K562 treated with DMSO at 1 percent for 24 hours (cell line): ENCODE results near the gene USP17L26. TPM values are rescaled to one million over a fixed set of nuclear protein-coding genes. Genes with fewer than 3 reads are reported as not detected.

Experiments used
- total RNA-seq: library from RNA; unstranded; fragments of 300-600 nt; gene quantifications from 2 replicates; pipeline ENCODE4 v1.2.3, GENCODE V29; 2022; ENCODE audit warnings: low read depth; ENCODE audit not compliant: insufficient read depth

USP17L26 gene, protein sequence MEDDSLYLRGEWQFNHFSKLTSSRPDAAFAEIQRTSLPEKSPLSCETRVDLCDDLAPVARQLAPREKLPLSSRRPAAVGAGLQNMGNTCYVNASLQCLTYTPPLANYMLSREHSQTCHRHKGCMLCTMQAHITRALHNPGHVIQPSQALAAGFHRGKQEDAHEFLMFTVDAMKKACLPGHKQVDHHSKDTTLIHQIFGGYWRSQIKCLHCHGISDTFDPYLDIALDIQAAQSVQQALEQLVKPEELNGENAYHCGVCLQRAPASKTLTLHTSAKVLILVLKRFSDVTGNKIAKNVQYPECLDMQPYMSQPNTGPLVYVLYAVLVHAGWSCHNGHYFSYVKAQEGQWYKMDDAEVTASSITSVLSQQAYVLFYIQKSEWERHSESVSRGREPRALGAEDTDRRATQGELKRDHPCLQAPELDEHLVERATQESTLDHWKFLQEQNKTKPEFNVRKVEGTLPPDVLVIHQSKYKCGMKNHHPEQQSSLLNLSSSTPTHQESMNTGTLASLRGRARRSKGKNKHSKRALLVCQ
- total RNA-seq: not detected in 2 replicates

DNA sequence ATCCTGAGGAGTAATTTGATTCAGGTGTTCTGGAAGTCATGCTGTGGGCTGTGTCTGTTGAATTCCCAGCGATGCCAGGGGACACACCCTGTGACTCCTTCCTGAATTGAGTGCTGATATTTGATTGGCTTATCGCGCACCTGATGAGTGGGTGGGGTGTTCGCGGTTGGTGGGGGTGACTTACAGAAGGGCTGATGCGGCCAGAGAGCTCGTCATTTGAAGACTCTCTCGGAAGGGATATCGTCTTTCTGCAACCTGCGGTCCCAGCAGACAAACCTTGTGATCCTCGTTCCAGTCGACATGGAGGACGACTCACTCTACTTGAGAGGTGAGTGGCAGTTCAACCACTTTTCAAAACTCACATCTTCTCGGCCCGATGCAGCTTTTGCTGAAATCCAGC, at the start of gene USP17L26:
Gene USP17L26, plus strand, starts transcription at position 301 of the 400 bp plus-strand sequence. Its CDS starts 0 bp downstream, at position 301.

DNA sequence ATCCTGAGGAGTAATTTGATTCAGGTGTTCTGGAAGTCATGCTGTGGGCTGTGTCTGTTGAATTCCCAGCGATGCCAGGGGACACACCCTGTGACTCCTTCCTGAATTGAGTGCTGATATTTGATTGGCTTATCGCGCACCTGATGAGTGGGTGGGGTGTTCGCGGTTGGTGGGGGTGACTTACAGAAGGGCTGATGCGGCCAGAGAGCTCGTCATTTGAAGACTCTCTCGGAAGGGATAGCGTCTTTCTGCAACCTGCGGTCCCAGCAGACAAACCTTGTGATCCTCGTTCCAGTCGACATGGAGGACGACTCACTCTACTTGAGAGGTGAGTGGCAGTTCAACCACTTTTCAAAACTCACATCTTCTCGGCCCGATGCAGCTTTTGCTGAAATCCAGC, 9.6 kb upstream of the USP17L26 start, which contains the start of gene USP17L24:
Gene USP17L24, plus strand, starts transcription at position 301 of the 400 bp plus-strand sequence. Its CDS starts 0 bp downstream, at position 301.

DNA sequence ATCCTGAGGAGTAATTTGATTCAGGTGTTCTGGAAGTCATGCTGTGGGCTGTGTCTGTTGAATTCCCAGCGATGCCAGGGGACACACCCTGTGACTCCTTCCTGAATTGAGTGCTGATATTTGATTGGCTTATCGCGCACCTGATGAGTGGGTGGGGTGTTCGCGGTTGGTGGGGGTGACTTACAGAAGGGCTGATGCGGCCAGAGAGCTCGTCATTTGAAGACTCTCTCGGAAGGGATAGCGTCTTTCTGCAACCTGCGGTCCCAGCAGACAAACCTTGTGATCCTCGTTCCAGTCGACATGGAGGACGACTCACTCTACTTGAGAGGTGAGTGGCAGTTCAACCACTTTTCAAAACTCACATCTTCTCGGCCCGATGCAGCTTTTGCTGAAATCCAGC, 4.8 kb upstream of the USP17L26 start, which contains the start of gene USP17L25:
Gene USP17L25, plus strand, starts transcription at position 301 of the 400 bp plus-strand sequence. Its CDS starts 0 bp downstream, at position 301.

DNA sequence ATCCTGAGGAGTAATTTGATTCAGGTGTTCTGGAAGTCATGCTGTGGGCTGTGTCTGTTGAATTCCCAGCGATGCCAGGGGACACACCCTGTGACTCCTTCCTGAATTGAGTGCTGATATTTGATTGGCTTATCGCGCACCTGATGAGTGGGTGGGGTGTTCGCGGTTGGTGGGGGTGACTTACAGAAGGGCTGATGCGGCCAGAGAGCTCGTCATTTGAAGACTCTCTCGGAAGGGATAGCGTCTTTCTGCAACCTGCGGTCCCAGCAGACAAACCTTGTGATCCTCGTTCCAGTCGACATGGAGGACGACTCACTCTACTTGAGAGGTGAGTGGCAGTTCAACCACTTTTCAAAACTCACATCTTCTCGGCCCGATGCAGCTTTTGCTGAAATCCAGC, 4.6 kb downstream of the USP17L26 start, which contains the start of gene USP17L5:
Gene USP17L5, plus strand, starts transcription at position 301 of the 400 bp plus-strand sequence. Its CDS starts 0 bp downstream, at position 301.

DNA sequence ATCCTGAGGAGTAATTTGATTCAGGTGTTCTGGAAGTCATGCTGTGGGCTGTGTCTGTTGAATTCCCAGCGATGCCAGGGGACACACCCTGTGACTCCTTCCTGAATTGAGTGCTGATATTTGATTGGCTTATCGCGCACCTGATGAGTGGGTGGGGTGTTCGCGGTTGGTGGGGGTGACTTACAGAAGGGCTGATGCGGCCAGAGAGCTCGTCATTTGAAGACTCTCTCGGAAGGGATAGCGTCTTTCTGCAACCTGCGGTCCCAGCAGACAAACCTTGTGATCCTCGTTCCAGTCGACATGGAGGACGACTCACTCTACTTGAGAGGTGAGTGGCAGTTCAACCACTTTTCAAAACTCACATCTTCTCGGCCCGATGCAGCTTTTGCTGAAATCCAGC, 9.4 kb downstream of the USP17L26 start, which contains the start of gene USP17L27:
Gene USP17L27, plus strand, starts transcription at position 301 of the 400 bp plus-strand sequence. Its CDS starts 0 bp downstream, at position 301.

DNA sequence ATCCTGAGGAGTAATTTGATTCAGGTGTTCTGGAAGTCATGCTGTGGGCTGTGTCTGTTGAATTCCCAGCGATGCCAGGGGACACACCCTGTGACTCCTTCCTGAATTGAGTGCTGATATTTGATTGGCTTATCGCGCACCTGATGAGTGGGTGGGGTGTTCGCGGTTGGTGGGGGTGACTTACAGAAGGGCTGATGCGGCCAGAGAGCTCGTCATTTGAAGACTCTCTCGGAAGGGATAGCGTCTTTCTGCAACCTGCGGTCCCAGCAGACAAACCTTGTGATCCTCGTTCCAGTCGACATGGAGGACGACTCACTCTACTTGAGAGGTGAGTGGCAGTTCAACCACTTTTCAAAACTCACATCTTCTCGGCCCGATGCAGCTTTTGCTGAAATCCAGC, 14.1 kb downstream of the USP17L26 start, which contains the start of gene USP17L28:
Gene USP17L28, plus strand, starts transcription at position 301 of the 400 bp plus-strand sequence. Its CDS starts 0 bp downstream, at position 301.

DNA sequence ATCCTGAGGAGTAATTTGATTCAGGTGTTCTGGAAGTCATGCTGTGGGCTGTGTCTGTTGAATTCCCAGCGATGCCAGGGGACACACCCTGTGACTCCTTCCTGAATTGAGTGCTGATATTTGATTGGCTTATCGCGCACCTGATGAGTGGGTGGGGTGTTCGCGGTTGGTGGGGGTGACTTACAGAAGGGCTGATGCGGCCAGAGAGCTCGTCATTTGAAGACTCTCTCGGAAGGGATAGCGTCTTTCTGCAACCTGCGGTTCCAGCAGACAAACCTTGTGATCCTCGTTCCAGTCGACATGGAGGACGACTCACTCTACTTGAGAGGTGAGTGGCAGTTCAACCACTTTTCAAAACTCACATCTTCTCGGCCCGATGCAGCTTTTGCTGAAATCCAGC, 18.9 kb downstream of the USP17L26 start, which contains the start of gene USP17L29:
Gene USP17L29, plus strand, starts transcription at position 301 of the 400 bp plus-strand sequence. Its CDS starts 0 bp downstream, at position 301.

DNA sequence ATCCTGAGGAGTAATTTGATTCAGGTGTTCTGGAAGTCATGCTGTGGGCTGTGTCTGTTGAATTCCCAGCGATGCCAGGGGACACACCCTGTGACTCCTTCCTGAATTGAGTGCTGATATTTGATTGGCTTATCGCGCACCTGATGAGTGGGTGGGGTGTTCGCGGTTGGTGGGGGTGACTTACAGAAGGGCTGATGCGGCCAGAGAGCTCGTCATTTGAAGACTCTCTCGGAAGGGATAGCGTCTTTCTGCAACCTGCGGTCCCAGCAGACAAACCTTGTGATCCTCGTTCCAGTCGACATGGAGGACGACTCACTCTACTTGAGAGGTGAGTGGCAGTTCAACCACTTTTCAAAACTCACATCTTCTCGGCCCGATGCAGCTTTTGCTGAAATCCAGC, 28.4 kb downstream of the USP17L26 start, which contains the start of gene USP17L30:
Gene USP17L30, plus strand, starts transcription at position 301 of the 400 bp plus-strand sequence. Its CDS starts 0 bp downstream, at position 301.

Other genes with a start within 250 kb of the USP17L26 start
- not detected in 2 replicates for gene FAM90A26, start 164.2 kb upstream of the USP17L26 start, total RNA-seq
- gene USP17L10, start 124.0 kb upstream of the USP17L26 start, total RNA-seq: not detected in 2 replicates
- not detected in 2 replicates for gene USP17L11, start 119.3 kb upstream of the USP17L26 start, total RNA-seq
- not detected in 2 replicates for gene USP17L12, start 114.5 kb upstream of the USP17L26 start, total RNA-seq
- gene USP17L13, start 109.8 kb upstream of the USP17L26 start, total RNA-seq: not detected in 2 replicates
- gene USP17L15, start 100.3 kb upstream of the USP17L26 start, total RNA-seq: not detected in 2 replicates
- not detected in 2 replicates for gene USP17L17, start 90.8 kb upstream of the USP17L26 start, total RNA-seq
- not detected in 2 replicates for gene USP17L18, start 86.0 kb upstream of the USP17L26 start, total RNA-seq
- not detected in 2 replicates for gene USP17L19, start 81.3 kb upstream of the USP17L26 start, total RNA-seq
- not detected in 2 replicates for gene USP17L20, start 76.5 kb upstream of the USP17L26 start, total RNA-seq
- gene USP17L21, start 71.8 kb upstream of the USP17L26 start, total RNA-seq: not detected in 2 replicates
- gene USP17L22, start 67.0 kb upstream of the USP17L26 start, total RNA-seq: not detected in 2 replicates
- not detected in 2 replicates for gene USP17L24, start 9.5 kb upstream of the USP17L26 start, total RNA-seq
- not detected in 2 replicates for gene USP17L25, start 4.7 kb upstream of the USP17L26 start, total RNA-seq
- gene USP17L5, start 4.7 kb downstream of the USP17L26 start, total RNA-seq: not detected in 2 replicates
- not detected in 2 replicates for gene USP17L27, start 9.5 kb downstream of the USP17L26 start, total RNA-seq
- gene USP17L28, start 14.2 kb downstream of the USP17L26 start, total RNA-seq: not detected in 2 replicates
- not detected in 2 replicates for gene USP17L29, start 19.0 kb downstream of the USP17L26 start, total RNA-seq
- not detected in 2 replicates for gene USP17L30, start 28.5 kb downstream of the USP17L26 start, total RNA-seq
- not detected in 2 replicates for gene DEFB131A, start 109.8 kb downstream of the USP17L26 start, total RNA-seq